Measurements from ENCODE around the gene DPYSL3. TPM values are rescaled to one million over a fixed set of nuclear protein-coding genes. Genes with fewer than 3 reads are reported as not detected.

DPYSL3 gene
- polyA plus RNA-seq, 1 experiment: 139 TPM

GRCh38 chr5:147517383-147517782 is 7.5 kb upstream of the DPYSL3 start:
- CTCF ChIA-PET: interaction anchor here (1.0 kb wide), 1 partner anchor 41 kb away, joined by 3 read pairs; no protein-coding TSS in a partner anchor
- DNase-seq (ENCODE audit: low read depth, low spot score): no peak
- Histone ChIP-seq H3K4me3 (ENCODE audit: low read depth, low read length) (no peak overlapping the region), H3K27ac (ENCODE audit: low read depth, low read length) (no peak overlapping the region), H3K27me3 (ENCODE audit: control insufficient read depth, insufficient read depth, low read length) (no peaks in the 10 kb centered on the region), H3K9me3 (ENCODE audit: control insufficient read depth, insufficient read depth, low read length) (no peaks in the 10 kb centered on the region)
- POLR2A ChIA-PET: no interaction called here
- TF ChIP-seq CTCF (IDR thresholded peaks at IDR 0.05; ENCODE audit: low read depth, low read length): no peak

- Histone ChIP-seq H3K9me3 (ENCODE audit: control insufficient read depth, insufficient read depth, low read length) (no peaks in the 10 kb centered on the region), H3K27ac (ENCODE audit: low read depth, low read length) (no peak overlapping the region), H3K4me3 (ENCODE audit: low read depth, low read length) (no peak overlapping the region), H3K27me3 (ENCODE audit: control insufficient read depth, insufficient read depth, low read length) (no peaks in the 10 kb centered on the region)
- DNase-seq (ENCODE audit: low read depth, low spot score): no peak
- no peak for TF ChIP-seq CTCF (IDR thresholded peaks at IDR 0.05; ENCODE audit: low read depth, low read length)
- ChIA-PET CTCF (interaction anchor here (1.7 kb wide), 1 partner anchor 63 kb away, joined by 7 read pairs; no protein-coding TSS in a partner anchor), POLR2A (no interaction called here)
Observed at GRCh38 chr5:147515269-147515668, 5.4 kb upstream of the DPYSL3 start.

GRCh38 chr5:147512659-147513379 is 3.0 kb upstream of the DPYSL3 start:
- no peak overlapping the region for H3K27ac ChIP-seq (ENCODE audit: low read depth, low read length)
- CTCF ChIA-PET: no interaction called here
- DNase-seq (ENCODE audit: low read depth, low spot score): no peak
- TF ChIP-seq CTCF (IDR thresholded peaks at IDR 0.05; ENCODE audit: low read depth, low read length): no peak
- no peaks in the 10 kb centered on the region; the same call in 1 of the 2 replicates for H3K9me3 ChIP-seq (ENCODE audit: control insufficient read depth, insufficient read depth, low read length)
- no peak overlapping the region for H3K4me3 ChIP-seq (ENCODE audit: low read depth, low read length)
- H3K27me3 ChIP-seq (ENCODE audit: control insufficient read depth, insufficient read depth, low read length): no peaks in the 10 kb centered on the region
- POLR2A ChIA-PET: no interaction called here

GRCh38 chr5:147510885-147511284 is 1.0 kb upstream of the DPYSL3 start:
- Histone ChIP-seq H3K9me3 (ENCODE audit: control insufficient read depth, insufficient read depth, low read length) (no peaks in the 10 kb centered on the region; the same call in 1 of the 2 replicates), H3K27me3 (ENCODE audit: control insufficient read depth, insufficient read depth, low read length) (no peaks in the 10 kb centered on the region), H3K4me3 (ENCODE audit: low read depth, low read length) (no peak overlapping the region), H3K27ac (ENCODE audit: low read depth, low read length) (no peak overlapping the region)
- POLR2A ChIA-PET: interaction anchor here (0.7 kb wide), 1 partner anchor 51 kb away, joined by 3 read pairs; no protein-coding TSS in a partner anchor
- DNase-seq (ENCODE audit: low read depth, low spot score): no peak
- no peak for TF ChIP-seq CTCF (IDR thresholded peaks at IDR 0.05; ENCODE audit: low read depth, low read length)
- CTCF ChIA-PET: interaction anchor here (1.0 to 1.7 kb wide), 2 partner anchors 9 to 66 kb away, joined by 3 to 5 read pairs; no protein-coding TSS in a partner anchor

GRCh38 chr5:147509041-147509709 is 693 bp downstream of the DPYSL3 start:
- peak overlapping the region; percentile 89 for H3K4me3 ChIP-seq (ENCODE audit: low read depth, low read length)
- DNase-seq (ENCODE audit: low read depth, low spot score): no peak
- H3K27me3 ChIP-seq (ENCODE audit: control insufficient read depth, insufficient read depth, low read length): no peaks in the 10 kb centered on the region
- ChIA-PET POLR2A (interaction anchor here (0.8 to 1.2 kb wide), 5 partner anchors 30 to 105 kb away, joined by 3 to 10 read pairs (median 3); no protein-coding TSS in a partner anchor), CTCF (interaction anchor here (1.0 to 1.3 kb wide), 3 partner anchors 22 to 55 kb away, joined by 3 to 16 read pairs (median 4); no protein-coding TSS in a partner anchor)
- no peak for TF ChIP-seq CTCF (IDR thresholded peaks at IDR 0.05; ENCODE audit: low read depth, low read length)
- H3K27ac ChIP-seq (ENCODE audit: low read depth, low read length): peak overlapping the region; percentile 60
- no peaks in the 10 kb centered on the region; the same call in 1 of the 2 replicates for H3K9me3 ChIP-seq (ENCODE audit: control insufficient read depth, insufficient read depth, low read length)

Data from AG04450 (cell line).